Stimulated activated CD8-positive, alpha-beta memory T cell treated with anti-CD3 and anti-CD28 coated beads, Interleukin-12 subunit alpha, Interleukin-12 subunit beta, amount 100 ng/mL, for 24 hours (primary cell): ENCODE results near the gene PTPN18.

Experiments
- DNase-seq: peaks from one replicate; pipeline ENCODE4 v3.0.0-alpha.2; 2020; ENCODE audit errors: extremely low read depth

PTPN18 gene

DNA sequence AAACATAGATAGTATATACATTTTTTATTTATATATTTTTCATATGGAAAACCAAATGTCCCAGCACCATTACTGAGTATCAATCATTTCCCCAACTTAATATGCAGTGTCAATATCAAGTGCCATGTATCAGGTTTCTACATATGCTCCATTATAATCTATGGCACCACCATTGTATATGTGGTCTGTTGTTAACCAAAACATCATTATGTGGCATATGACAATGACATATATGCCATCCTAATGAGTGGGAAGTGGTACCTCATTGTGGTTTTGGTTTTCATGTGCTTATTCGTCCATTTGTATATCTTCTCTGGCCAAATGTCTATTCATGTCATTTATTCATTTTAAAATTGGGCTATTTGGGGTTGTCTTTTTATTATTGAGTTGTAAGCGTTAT is 9.2 kb downstream of the PTPN18 start:
- no peak for DNase-seq

DNA sequence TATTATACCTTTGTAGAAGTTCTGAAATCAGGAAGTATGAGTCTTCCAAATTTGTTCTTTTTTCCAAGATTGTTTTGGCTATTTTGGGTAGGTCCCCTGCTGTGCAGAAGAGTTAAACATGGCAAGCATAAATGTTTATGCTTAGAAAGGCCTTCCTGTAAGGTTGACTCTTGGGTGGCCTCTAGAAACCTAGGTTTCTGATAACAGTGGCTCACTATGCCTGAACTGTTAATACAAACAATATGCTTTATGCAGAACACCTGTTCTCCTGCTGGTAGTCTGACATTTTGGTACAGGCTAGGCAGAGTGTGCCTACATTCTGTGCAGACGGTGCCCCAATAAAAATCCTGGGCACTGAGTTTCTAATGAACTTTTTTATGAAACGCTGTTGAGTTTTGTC is 10.1 kb downstream of the PTPN18 start:
- DNase-seq = no peak

DNA sequence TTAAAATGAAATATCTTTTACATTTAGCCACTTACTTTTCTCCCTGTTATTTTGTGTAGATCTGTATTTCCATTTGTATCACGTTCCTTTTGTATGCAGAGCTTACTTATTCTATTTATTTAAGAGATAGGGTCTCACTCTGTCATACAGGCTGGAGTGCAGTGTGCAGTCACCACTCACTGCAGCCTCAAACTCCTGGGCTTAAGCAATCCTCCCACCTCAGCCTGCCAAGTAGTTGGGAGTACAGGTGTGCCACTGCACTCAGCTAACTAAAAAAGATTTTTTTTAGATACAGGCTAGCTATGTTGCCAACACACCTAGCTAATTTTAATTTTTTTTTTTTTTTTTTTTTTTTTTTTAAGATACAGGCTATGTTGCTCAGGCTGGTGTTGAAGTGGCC is 10.9 kb downstream of the PTPN18 start:
- no peak for DNase-seq

DNA sequence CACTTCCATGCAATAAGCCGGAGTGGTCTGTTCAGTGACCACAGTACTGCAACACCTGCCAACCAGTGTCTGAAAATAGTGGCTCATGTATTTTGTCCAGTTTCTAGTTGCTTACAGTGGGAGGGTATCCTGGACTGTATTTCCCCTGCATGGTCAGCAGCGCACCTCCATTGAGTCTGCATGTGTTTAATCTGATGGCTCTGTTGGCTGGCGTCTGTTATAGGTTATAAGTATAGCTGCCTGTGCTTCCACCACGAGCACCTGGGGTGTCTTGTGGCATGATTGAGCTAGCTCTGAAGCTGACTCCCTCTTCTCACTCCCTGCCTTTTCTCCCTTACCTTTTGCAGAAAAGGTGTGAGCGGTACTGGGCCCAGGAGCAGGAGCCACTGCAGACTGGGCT is 12.9 kb downstream of the PTPN18 start:
- no peak for DNase-seq

DNA sequence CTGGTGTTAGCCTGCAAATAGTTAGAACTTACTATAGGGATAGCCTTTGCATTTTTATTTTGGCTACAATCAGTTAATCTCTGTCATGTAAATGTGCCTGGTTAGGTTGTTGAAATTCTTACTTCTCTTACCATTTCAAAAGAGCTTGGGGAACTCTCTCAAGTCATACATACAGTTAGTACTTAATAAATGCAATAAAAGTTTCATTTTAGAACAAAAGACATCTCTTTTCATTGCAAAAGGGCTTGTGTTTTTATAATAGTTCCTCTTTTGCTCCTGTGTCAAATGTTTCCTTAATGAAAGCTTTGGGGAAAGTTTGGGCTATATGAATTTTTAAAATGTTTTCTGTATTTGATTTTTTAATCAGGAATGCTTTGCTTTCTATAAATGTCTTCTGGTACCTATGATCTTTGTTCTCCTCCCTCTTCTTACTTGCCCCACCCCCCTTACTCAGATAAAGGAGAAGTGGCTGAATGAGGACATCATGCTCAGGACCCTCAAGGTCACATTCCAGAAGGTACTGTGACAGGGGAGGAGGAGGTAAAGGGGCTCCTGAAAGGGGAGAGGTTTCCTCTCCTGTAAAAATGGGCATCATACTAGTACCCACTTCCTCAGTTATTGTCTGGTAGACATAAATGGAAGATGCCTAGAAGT is 13.6 kb downstream of the PTPN18 start:
- DNase-seq = no peak

DNA sequence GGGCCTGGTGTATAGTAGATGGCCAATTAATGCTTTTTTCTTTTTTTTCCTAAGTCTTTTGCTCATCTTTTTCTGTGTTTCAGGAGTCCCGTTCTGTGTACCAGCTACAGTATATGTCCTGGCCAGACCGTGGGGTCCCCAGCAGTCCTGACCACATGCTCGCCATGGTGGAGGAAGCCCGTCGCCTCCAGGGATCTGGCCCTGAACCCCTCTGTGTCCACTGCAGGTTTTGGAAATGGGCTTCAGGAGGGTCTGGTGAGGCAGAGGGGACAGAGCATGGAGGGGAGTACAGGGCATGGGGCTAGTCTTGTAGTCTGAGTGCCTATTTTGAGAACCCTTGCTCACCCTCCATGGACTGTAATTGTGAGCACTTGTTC is 14.1 kb downstream of the PTPN18 start:
- DNase-seq = no peak

DNA sequence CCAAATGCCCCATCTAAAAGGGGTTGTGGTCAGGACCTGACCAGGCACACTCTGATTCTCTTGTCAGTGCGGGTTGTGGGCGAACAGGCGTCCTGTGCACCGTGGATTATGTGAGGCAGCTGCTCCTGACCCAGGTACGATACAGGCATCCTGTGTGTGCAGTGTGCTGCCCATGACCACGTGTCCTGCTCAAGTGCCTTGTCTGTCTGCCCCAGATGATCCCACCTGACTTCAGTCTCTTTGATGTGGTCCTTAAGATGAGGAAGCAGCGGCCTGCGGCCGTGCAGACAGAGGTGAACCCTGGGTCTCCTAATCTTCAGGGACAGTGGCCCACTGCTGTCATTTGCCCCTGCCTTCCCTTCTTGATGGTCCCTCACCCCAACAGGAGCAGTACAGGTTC is 14.6 kb downstream of the PTPN18 start:
- no peak for DNase-seq

DNA sequence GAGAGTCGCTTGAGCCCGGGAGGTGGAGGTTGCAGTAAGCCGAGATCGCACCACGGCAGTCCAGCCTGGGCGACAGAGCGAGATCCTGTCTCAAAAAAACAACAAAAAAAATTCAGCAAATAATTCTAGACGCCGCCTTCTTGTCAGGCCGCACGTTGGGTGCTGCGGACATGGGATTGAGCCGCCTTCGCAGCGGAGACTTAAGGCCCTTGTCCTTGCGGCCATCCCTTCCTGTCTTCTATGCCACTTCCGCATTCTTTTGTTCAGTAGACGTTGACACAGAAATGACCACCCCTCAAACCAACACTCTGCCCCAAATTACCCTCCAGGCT is 15.8 kb downstream of the PTPN18 start:
- no peak for DNase-seq

DNA sequence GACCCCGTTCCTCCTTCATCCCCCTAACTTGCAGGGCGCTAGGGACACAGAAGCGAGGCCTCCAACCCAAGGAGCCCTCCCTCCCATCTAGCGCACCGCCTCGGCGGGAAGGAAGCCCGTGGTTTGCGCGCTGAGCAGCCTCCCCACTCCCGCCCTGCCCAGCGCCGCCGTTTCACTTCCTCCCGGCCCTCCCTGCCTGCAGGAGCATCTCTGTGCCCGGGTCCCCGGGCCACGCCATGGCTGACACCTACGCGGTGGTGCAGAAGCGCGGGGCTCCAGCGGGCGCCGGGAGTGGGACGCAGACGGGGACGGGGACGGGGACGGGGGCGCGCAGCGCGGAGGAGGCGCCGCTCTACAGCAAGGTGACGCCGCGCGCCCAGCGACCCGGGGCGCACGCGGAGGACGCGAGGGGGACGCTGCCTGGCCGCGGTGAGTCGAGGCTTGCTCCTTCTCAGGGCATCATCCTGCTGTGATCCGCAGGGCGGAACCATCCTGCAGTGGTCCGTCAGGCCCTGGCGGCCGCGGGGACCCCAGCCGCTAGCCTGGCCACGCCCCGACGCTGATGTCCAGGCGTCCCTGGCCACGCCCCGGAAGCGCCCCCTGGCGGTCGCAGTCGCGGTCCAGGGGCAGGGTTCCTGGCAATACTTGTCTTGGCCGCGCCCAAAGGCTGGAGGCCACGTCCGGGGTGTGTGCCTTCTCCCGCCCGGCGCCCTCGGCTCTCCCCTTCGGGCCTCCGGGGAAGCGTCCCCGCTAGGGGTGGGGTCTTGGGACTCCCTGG is 16.4 kb downstream of the PTPN18 start:
- DNase-seq = peak; percentile 47

DNA sequence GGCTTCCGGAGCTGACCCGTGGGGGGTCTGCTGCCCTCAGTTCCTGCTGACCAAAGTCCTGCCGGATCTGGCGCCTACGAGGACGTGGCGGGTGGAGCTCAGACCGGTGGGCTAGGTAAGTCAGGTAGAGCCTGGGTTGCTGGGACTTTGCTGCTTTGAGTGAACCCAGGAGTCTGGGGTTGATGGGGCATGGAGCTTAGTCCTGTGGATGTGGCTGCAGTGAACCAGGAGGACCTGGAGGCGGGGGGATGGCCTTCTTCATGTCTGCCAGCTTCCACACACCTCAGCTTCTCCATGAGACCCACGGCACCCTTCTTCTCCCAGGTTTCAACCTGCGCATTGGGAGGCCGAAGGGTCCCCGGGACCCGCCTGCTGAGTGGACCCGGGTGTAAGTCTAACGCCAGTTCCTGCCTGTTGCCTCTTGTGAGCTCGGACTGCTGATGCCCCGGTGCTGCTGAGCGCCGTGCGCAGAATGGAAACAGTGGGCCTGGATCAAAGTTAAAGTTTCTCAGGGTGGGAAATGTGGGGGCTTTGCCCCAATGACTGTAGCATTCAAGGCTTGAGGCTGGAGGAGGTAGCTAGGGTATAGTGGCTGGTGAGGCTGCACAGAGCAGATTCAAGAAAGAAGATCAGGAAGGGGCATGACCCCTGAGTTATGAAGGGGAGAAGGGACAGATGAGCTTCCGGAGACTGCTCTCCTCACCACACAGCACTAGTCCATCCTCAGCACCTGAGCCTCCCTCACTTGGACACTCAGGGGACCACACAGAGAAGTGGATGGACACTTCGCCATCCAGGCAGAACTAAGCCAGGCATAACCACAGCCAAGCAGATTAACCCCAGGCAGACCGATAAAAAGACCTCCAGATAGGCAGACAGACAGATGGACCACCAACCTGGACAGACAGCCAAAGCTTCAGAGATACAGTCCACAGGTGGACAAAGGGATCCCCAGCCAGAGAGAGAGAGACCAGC is 17.3 kb downstream of the PTPN18 start:
- DNase-seq = no peak

DNA sequence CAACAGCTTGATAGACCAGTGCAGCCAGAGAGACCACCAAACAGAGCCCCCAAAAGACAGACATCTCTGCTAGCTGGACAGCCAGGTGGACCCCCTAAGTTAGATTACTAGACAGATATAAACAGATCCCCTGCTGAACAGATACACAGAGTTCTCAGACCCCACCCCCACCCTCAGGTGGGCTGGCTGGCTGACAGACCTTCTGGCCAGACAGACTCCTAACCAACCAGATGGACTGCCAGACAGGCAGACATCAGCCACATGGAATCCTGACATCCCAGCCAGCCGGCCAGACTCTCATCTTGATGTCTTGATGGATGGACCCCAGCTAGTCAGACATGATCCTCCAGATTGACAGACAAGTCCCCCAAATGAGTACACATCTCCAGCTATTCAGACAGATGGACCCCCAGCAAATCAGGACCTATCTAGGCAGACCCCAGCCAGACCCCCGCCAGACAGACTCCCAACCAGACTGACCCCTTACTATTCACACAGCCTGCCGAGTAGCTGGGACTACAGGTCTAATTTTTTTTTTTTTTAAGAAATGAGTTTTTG is 18.0 kb downstream of the PTPN18 start:
- no peak for DNase-seq

DNA sequence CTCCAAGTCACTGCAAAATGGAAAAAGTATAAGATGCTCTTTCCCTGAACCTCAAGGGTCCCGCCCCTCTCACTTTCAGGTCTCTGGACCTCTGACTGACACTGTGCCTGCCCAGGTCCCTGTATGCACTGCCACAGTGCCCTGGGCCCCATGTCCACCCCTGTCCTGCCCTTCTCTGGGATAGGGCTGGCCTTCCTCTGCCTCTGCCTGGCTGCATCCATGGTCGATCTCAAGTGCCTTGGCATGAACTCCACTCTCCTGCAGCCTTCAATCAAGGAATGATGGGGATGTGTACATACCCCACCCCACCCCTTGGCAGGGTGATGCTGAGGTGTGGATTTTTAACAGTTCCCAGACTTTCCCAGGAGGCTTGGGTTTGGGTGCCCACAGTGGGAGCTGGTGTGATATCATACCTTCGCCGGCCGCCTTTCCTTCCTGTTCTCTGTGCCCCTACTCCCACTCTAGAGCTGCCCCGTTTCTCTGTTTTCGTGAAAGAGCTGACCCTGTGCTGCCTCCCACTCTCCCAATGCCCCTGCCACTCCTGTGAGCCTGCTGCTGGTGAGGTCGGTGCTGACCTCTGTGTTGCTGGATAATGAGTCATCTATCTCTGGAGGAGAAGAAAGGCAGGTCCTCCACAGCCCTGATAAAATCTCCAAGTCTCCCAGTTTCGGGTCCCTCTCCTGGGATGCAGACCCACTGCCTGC is 18.9 kb downstream of the PTPN18 start:
- DNase-seq = no peak

DNA sequence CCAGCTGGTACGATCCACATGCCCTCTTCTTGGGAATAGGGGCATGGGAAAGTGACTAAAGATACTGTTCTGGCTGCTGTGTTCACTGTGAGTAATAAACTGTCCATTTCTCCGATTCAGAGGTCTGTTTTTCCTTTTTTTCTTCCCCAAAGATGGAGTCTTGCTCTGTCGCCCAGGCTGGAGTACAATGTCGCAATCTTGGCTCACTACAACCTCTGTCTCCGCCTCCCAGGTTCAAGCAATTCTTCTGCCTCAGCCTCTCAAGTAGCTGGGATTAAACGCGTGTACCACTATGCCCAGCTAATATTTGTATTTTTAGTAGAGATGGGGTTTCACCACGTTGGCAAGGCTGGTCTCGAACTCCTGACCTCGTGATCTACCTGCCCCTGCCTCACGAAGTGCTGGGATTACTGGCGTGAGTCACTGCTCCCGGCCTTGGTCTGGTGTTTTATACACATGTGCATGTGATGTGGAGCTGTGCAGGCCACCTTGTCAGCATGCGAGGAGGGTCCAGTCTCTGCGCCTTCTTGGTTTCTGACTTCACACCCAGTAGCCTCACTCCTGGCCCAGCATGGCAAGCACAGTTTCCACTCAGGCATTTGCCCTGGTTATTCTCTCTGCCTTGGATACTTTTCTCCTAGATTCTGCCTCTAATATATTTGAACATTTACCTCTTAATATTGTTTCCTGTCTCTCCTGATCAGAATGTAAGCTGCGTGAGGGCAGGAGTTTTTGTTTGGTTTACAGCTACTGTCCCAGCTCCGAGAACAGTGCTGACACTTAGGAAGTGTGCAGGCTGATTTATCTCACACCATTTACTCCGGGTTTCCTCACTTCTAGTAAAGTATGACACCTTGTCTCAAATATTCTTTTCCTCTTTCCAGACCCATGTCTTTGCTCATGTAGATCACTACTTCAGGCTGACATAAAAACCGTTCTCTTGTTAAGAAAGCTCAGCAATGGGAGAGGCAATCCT is 19.7 kb downstream of the PTPN18 start:
- DNase-seq = no peak

DNA sequence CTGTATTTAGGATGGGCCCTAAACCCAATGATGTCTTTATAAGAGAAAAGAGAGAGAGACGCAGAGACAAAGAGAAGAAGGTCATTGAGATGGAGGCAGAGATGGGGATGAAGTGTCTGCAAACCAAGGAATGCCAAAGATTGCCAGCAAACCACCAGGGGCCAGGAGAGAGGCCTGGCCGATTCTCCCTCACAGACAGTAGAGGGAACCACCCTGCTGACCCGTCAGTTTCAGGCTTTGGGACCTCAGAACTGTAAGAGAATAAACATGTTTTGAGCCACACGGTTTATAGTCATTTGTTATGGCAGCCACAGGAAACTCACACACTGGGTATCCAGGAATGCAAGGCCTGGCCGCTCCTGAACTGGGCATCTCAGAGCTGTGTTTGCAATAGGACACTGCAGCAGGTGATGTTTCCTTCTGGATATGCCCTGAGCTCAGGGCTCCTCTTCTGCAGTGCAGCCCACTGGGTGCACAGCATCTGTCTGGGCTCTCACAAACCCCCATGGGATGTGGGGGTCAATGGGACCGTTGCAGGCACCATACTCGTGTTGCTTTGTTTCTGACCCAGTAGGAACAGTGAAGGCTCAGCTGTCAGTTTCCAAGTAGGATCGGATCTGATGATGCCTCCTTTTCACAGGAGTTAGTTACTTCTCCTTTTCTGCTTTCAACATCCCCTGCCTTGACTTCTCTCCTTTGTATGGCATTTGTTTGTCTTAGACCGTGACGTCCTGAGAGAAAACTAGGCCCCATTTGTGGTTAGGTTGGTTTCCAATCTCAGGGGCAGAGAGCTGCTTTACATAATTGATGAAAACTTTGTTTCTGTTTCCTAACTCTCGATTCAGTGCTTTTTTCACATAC is 20.8 kb downstream of the PTPN18 start:
- DNase-seq = no peak

DNA sequence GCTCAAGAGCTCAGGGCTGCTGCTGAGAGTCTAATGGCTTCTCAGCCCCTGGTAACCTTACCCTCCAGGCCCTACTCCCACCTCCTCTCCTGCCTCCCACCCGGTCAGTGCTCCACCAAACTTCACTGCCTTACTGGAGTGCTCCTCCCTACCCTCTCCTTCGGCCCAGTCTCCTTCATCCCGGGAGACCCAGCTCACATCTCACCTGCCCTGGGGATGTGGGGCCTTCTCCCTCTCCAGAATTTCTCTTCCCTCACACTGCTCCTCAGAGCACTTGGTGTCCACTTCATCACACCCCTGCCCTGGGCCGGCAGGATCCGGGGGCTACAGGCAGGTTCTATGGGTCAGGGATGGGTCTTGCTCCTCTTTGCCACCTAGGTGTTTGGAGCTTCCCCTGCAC is 21.6 kb downstream of the PTPN18 start:
- no peak for DNase-seq

DNA sequence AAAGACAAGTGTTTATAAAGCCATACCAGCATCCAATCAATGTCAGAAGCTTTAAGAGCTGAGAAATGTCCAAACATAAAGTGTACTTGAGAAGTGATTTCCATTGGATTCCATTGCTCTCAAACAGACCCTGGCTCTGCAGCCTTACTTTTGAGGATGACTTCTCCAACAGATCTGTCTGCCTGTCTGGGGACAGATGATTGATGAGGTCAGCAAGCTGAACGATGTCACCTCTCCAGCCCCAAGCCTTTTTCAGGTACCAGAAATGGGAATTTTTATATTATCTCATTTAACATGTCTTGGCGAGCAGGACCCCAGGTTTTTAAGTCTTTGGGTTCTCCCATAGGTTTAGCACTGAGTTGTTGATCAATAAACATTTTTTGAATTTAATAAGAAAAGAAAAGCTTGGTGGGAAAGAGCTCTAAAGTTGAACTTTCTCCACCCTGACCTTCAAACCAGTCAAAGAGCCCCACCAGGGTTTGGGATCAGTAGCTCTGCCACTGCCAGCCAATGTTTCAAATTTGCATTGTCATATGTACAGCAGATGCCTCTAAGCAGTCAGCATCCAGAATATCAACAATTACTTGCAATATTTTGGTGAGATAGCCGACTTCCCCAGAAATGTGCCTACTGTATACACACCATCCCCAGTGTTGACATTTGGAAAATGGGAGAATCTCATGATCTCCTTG is 22.5 kb downstream of the PTPN18 start:
- no peak for DNase-seq

DNA sequence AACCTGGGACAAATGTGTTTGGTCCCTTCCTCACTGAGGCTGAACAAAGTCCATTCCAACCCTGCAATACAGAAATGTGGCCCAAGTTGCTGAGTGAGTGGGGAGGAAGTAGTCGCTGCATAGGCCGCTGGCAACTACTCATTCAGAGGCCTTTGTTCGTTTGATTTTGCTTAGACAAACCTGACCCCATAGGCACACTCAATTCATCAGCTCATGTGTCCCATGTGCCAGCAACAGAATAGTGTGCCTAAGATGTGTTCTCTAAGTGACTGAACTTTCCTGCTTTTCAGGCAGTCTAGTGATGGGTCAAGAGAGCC is 23.0 kb downstream of the PTPN18 start:
- no peak for DNase-seq

DNA sequence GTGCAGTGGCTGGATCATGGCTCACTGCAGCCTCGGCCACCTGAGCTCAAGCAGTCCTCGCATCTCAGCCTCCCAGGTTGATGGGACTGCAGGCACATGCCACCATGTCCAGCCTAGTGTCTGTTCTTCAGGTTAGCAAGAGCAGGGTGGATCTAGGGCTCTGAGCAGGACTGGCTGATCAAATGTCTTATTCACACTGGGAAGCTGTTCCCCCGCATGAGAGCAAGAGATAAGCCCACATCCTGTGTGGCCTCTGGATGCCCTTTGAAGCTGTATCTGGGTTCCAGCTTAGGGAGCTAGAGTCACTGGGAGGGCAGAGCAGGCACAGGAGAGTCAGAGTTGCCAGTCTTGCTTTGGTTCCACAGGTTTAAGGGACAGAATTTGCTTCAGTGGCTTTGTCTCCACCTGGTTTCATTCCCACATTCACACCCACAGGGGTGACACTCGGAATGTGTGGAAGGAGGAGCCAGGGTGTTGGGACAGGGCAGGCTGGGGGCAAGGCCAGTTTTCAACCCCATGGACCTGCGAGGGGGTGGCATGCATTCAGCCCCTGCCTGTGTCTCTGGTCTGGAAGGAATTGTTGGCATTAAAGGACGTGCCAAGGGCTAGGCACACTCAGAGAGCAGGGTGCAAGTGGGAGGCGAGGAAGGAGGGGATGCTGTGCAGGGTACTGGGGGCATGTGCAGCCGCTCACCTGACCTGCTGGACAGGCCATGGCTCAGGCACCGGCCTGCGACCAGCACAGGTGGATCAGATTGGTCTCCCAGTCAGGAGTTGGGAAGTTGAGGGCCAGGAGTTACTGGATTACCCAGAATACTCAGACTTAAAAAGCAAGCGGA is 24.5 kb downstream of the PTPN18 start:
- no peak for DNase-seq
